Esophagus (tissue), 2 donors: ENCODE measurements around the gene CCDC91. TPM values are rescaled to one million over a fixed set of nuclear protein-coding genes. Genes with fewer than 3 reads are reported as not detected.

Source experiments
- H3K27ac ChIP-seq, 2 donors: one replicate each; pipeline ENCODE4 v1.5.1; 2013; ENCODE audit warnings: low read depth in 2 of 2, mild to moderate bottlenecking in 2 of 2, inconsistent platforms in 1 of 2, low read length in 1 of 2, moderate library complexity in 1 of 2
- H3K27me3 ChIP-seq, 2 donors: one replicate each; pipeline ENCODE4 v1.6.1; 2013; ENCODE audit warnings: low read length in 2 of 2, control low read depth in 1 of 2, mild to moderate bottlenecking in 1 of 2; ENCODE audit not compliant: insufficient read depth in 2 of 2, control insufficient read depth in 1 of 2
- H3K36me3 ChIP-seq, 2 donors: one replicate each; pipeline ENCODE4 v1.6.1; 2013; ENCODE audit warnings: low read length in 1 of 2; ENCODE audit not compliant: control insufficient read depth in 2 of 2, insufficient read depth in 2 of 2
- H3K4me1 ChIP-seq, 2 donors: one replicate each; pipeline ENCODE4 v1.6.1; 2013; ENCODE audit warnings: low read length in 1 of 2; ENCODE audit not compliant: control insufficient read depth in 2 of 2, insufficient read depth in 2 of 2
- H3K4me3 ChIP-seq, 2 donors: one replicate each; pipeline ENCODE4 v1.5.1; 2013; ENCODE audit warnings: low read length in 2 of 2, mild to moderate bottlenecking in 2 of 2, low read depth in 1 of 2, moderate library complexity in 1 of 2
- H3K9me3 ChIP-seq, 2 donors: one replicate each; pipeline ENCODE4 v1.6.1; 2013; ENCODE audit warnings: mild to moderate bottlenecking in 2 of 2, low read depth in 1 of 2, low read length in 1 of 2, moderate library complexity in 1 of 2; ENCODE audit not compliant: control insufficient read depth in 2 of 2, insufficient read depth in 1 of 2
- WGBS, 2 donors: extraction: QIAGEN DNeasy Blood & Tissue Kit; methylation state at CpG; one replicate each; pipeline ENCODE4 v1.1.7; 2013; 5-methylcytosine and 5-hydroxymethylcytosine counted together
- polyA plus RNA-seq, 2 donors: library from polyadenylated mRNA; stranded (reverse); fragments of 200-250 nt; gene quantifications; one replicate each; pipeline ENCODE4 v1.2.3, GENCODE V29; 2013
- donor health status: healthy with polysubstance abuse.
- donor health status: Bipolar disorder and iron deficiency.

CCDC91 gene
- 10 to 100 TPM; 10.6 to 11.8 TPM for polyA plus RNA-seq

- peaks cover 0 to 2% of the 10 kb centered on the region in 2 donors for H3K36me3 ChIP-seq
- H3K4me3 ChIP-seq, result peak within 1 kb of the TSS; percentile 91 to 97
- H3K27ac ChIP-seq, result peak within 1 kb of the TSS; percentile 99 to 100
- WGBS, 2 donors, result 0% methylated on average over 71 to 72 of the region's 72 CpGs
- no peaks in the 10 kb centered on the region for H3K4me1 ChIP-seq
- no peaks in the 10 kb centered on the region for H3K9me3 ChIP-seq
- no peaks in the 10 kb centered on the region for H3K27me3 ChIP-seq
Measured at GRCh38 chr12:28190321-28191050, at the start of gene CCDC91. Gene CCDC91, plus strand, starts transcription at chr12:28190456. Its CDS starts 66,760 bp downstream, at chr12:28257216.

- Histone ChIP-seq H3K4me1 (no peaks in the 10 kb centered on the region), H3K36me3 (no peaks in the 10 kb centered on the region), H3K27ac (no peak overlapping the region), H3K9me3 (no peaks in the 10 kb centered on the region), H3K4me3 (no peak overlapping the region), H3K27me3 (no peaks in the 10 kb centered on the region)
- WGBS, 2 donors, result 76 to 77% methylated on average over 8 of the region's 8 CpGs
Measured at GRCh38 chr12:28144059-28144458, 46.2 kb upstream of the CCDC91 start.

- no peaks in the 10 kb centered on the region for H3K36me3 ChIP-seq
- no peaks in the 10 kb centered on the region for H3K27me3 ChIP-seq
- no peaks in the 10 kb centered on the region for H3K9me3 ChIP-seq
- no peak overlapping the region for H3K27ac ChIP-seq
- WGBS, 2 donors, result 90 to 93% methylated on average over 2 of the region's 2 CpGs
- no peaks in the 10 kb centered on the region for H3K4me1 ChIP-seq
- no peak overlapping the region for H3K4me3 ChIP-seq
Measured at GRCh38 chr12:28144532-28144931, 45.7 kb upstream of the CCDC91 start.

- no peaks in the 10 kb centered on the region for H3K9me3 ChIP-seq
- no peak overlapping the region for H3K4me3 ChIP-seq
- WGBS, 2 donors, result 78 to 83% methylated on average over 4 of the region's 4 CpGs
- H3K4me1 ChIP-seq, result no peaks in the 10 kb centered on the region
- H3K27me3 ChIP-seq, result no peaks in the 10 kb centered on the region
- H3K27ac ChIP-seq, result no peak overlapping the region
- H3K36me3 ChIP-seq, result no peaks in the 10 kb centered on the region
Measured at GRCh38 chr12:28145216-28145615, 45.0 kb upstream of the CCDC91 start.

- Histone ChIP-seq H3K4me3 (no peak overlapping the region), H3K27ac (no peak overlapping the region), H3K9me3 (no peaks in the 10 kb centered on the region), H3K27me3 (no peaks in the 10 kb centered on the region), H3K4me1 (no peaks in the 10 kb centered on the region), H3K36me3 (no peaks in the 10 kb centered on the region)
- WGBS, 2 donors, result 78 to 82% methylated on average over 3 of the region's 3 CpGs
Measured at GRCh38 chr12:28149279-28149678, 41.0 kb upstream of the CCDC91 start.

- no peaks in the 10 kb centered on the region for H3K4me1 ChIP-seq
- H3K27ac ChIP-seq, result no peak overlapping the region
- no peaks in the 10 kb centered on the region for H3K27me3 ChIP-seq
- no peaks in the 10 kb centered on the region for H3K36me3 ChIP-seq
- no peak overlapping the region for H3K4me3 ChIP-seq
- 69 to 70% methylated on average over 1 of the region's 1 CpG for WGBS, 2 donors
- no peaks in the 10 kb centered on the region for H3K9me3 ChIP-seq
Measured at GRCh38 chr12:28156362-28156761, 33.9 kb upstream of the CCDC91 start.

- no peaks in the 10 kb centered on the region for H3K36me3 ChIP-seq
- no peaks in the 10 kb centered on the region for H3K9me3 ChIP-seq
- no peak overlapping the region for H3K4me3 ChIP-seq
- H3K27me3 ChIP-seq, result no peaks in the 10 kb centered on the region
- WGBS, 2 donors, result 79 to 84% methylated on average over 7 of the region's 7 CpGs
- no peaks in the 10 kb centered on the region for H3K4me1 ChIP-seq
- H3K27ac ChIP-seq, result no peak overlapping the region
Measured at GRCh38 chr12:28156804-28157203, 33.5 kb upstream of the CCDC91 start.

- no peaks in the 10 kb centered on the region for H3K27me3 ChIP-seq
- no peaks in the 10 kb centered on the region for H3K4me1 ChIP-seq
- no peaks in the 10 kb centered on the region for H3K36me3 ChIP-seq
- H3K9me3 ChIP-seq, result no peaks in the 10 kb centered on the region
- no peak overlapping the region for H3K27ac ChIP-seq
- 78 to 90% methylated on average over 5 of the region's 5 CpGs for WGBS, 2 donors
- H3K4me3 ChIP-seq, result no peak overlapping the region
Measured at GRCh38 chr12:28158353-28158752, 31.9 kb upstream of the CCDC91 start.

- Histone ChIP-seq H3K27ac (no peak overlapping the region), H3K36me3 (no peaks in the 10 kb centered on the region), H3K4me3 (no peak overlapping the region), H3K9me3 (no peaks in the 10 kb centered on the region), H3K27me3 (no peaks in the 10 kb centered on the region), H3K4me1 (no peaks in the 10 kb centered on the region)
- 82 to 91% methylated on average over 1 of the region's 1 CpG for WGBS, 2 donors
Measured at GRCh38 chr12:28159688-28160087, 30.6 kb upstream of the CCDC91 start.

GRCh38 chr12:28161697-28162096 is 28.6 kb upstream of the CCDC91 start:
- 92 to 93% methylated on average over 5 of the region's 5 CpGs for WGBS, 2 donors
- H3K4me1 ChIP-seq, result no peaks in the 10 kb centered on the region
- H3K9me3 ChIP-seq, result no peaks in the 10 kb centered on the region
- no peak overlapping the region for H3K4me3 ChIP-seq
- no peaks in the 10 kb centered on the region for H3K36me3 ChIP-seq
- no peaks in the 10 kb centered on the region for H3K27me3 ChIP-seq
- no peak overlapping the region for H3K27ac ChIP-seq
